GM19099 (cell line): Measurements from ENCODE around the gene CNPY3.

Experiments used
- POLR2A ChIP-seq: IDR thresholded peaks from 3 replicates; pipeline ENCODE4 v1.6.1; 2011; ENCODE audit warnings: low read depth; ENCODE audit not compliant: insufficient read length; ENCODE audit errors: extremely low read depth

CNPY3 gene

GRCh38 chr6:42915732-42916131 is 13.5 kb upstream of the CNPY3 start, which contains the start of gene PTCRA:
Gene PTCRA (plus strand): TSS chr6:42916053. CDS start chr6:42916070, 17 bp downstream.
- TF ChIP-seq POLR2A = no peak

DNA sequence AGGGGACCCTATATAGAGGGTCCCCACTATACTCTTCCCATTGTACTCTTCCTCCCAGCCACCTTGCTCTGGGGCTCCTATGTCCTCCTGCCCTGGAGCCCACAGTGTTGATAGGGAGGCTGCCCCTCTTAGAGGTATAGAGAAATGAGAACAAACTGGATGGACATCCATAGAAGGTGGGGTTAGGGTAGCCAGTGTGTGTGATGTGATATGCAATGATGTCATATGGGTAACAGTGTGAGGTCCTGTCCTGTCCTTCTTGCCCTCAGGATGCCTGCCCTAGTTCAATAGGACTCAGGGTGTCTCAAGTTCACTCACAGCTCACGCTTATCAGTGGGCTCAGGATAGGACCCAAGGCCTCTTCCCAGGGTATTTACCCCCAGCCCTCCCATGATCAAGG is 13.0 kb upstream of the CNPY3 start:
- TF ChIP-seq POLR2A = no peak

DNA sequence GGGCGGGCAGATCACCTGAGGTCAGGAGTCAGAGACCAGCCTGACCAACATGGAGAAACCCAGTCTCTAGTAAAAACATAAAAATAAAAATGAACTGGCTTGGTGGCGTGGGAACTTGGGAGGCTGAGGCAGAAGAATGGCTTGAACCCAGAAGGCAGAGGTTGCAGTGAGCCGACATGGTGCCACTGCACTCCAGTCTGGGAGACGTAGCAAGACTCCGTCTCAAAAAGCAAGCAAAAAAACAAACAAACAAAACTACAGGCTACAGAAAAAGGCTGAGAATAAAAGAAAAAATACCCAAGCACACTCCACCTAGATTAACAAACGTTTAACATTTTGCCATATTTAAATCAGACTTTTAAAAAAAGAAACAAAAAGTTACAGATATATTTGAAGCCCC is 7.5 kb upstream of the CNPY3 start:
- TF ChIP-seq POLR2A = no peak

- TF ChIP-seq POLR2A = no peak
Observed at GRCh38 chr6:42923666-42924065, 5.6 kb upstream of the CNPY3 start.

DNA sequence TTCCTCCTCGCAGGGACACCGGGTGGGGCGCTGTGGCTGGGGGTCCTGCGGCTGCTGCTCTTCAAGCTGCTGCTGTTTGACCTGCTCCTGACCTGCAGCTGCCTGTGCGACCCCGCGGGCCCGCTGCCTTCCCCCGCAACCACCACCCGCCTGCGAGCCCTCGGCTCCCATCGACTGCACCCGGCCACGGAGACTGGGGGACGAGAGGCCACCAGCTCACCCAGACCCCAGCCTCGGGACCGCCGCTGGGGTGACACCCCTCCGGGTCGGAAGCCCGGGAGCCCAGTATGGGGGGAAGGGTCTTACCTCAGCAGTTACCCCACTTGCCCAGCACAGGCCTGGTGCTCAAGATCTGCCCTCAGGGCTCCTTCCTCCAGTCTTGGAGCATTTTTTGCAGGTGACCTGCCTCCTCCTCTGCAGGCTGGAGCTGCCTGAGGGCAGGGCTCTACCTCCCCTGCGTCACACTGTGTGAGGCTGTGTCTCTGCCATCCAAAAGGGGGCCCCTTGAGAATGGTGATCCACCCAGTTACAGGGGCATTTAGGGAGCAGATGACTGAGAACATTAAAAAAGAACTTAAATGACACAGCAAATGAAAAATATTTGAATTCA is 3.9 kb upstream of the CNPY3 start:
- no peak for TF ChIP-seq POLR2A

GRCh38 chr6:42929821-42930360 is 611 bp downstream of the CNPY3 start:
- TF ChIP-seq POLR2A = no peak

DNA sequence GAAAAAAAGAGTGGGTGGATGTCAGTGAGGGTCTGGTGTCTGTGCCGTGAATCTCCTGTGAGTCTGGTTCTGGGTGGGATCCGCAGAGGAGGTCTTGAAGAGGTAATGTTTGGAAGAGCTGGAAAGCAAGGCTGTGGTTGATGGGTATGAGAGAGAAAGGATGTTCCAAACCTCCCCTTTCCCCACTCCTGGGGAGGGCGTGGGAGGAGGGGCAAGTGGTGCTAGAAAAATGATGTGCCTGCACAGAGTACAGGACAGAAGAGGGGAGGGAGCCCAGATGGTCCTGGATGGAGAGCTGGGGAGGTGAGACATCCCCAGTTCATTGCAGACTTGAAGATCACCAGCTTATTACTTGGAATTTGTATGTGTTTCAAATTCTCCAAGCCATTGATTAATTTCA is 3.1 kb downstream of the CNPY3 start:
- no peak for TF ChIP-seq POLR2A

GRCh38 chr6:42933205-42933604 is 3.9 kb downstream of the CNPY3 start:
- TF ChIP-seq POLR2A = no peak

- TF ChIP-seq POLR2A = no peak
Observed at GRCh38 chr6:42935322-42935721, 6.0 kb downstream of the CNPY3 start.

DNA sequence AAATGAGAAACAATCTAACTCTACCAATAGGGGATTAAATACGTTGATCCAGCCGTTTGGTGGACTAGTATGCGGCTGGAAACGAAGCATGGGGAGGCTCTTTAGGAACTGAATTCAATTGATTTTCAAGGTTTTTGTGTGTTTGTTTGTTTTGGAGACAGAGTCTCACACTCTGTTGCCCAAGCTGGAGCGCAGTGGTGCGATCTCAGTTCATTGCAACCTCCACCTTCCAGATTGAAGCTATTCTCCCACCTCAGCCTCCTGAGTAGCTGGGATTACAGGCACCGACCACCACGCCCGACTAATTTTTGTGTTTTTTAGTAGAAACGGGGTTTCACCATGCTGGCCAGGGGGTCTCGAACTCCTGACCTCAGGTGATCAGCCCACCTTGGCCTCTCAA is 7.1 kb downstream of the CNPY3 start:
- TF ChIP-seq POLR2A = no peak

DNA sequence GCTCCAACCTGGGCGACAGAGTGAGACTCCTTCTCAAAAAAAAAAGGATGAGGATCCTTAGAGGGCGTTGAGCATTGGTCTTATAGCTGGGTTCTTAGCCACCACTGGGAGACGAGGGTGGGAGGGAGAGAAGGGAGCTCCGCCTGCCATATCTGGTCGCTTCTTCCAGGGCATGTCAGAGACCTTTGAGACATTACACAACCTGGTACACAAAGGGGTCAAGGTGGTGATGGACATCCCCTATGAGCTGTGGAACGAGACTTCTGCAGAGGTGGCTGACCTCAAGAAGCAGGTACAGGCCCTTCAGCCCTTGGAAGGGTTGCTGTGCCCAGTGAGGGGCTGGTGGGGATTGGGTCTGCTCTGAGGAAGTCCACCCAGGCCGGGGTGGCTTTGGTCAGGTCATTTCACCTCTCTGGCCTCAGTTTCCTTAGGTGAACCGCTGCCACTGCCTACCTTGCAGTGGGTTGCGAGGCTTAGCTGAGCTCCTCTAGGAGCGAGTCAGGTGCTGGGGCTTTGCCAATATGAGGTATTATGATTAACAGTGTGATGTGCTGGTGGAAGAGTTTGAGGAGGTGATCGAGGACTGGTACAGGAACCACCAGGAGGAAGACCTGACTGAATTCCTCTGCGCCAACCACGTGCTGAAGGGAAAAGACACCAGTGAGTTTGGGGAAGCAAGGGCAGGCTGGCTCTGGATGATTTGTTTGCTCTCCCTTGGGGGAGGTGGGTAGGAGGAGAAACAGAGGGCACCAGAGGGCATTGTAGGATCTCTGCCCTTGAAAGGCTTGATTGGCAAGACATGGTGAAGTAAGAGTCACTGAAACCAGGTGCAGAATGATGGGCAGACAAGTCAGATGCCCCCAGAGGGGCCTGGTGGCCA is 8.5 kb downstream of the CNPY3 start:
- no peak for TF ChIP-seq POLR2A

GRCh38 chr6:42938428-42938796 is 9.1 kb downstream of the CNPY3 start:
- no peak for TF ChIP-seq POLR2A

- no peak for TF ChIP-seq POLR2A
Observed at GRCh38 chr6:42938987-42939809, 9.9 kb downstream of the CNPY3 start.

DNA sequence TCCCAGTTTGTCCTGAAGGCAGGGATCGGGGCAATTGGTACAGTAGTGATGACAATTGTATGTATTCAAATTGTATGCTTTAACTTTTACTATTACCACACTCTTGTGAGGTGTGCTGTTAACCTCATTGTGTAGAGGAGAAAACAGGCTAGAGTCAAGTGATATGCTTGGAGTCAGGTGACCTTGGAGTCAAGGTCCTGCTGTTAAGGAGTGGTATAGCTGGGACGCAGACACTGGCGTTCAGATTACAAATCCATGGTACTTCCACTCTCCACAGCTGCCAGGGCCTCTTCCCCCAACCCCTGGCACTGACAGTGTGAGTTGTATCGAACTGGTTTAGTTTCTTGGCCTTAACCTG is 10.5 kb downstream of the CNPY3 start:
- no peak for TF ChIP-seq POLR2A

GRCh38 chr6:42940493-42941045 is 11.3 kb downstream of the CNPY3 start:
- no peak for TF ChIP-seq POLR2A
